ENCODE data around the gene NDUFS7. TPM values are rescaled to one million over a fixed set of nuclear protein-coding genes. Genes with fewer than 3 reads are reported as not detected.

NDUFS7 gene
- total and polyA plus RNA-seq, 9 of the 15 experiments (the other 6 are each of a cell fraction or from before 2014, with no cell fraction given): 6.0 to 271 (median 60.6) TPM

DNA sequence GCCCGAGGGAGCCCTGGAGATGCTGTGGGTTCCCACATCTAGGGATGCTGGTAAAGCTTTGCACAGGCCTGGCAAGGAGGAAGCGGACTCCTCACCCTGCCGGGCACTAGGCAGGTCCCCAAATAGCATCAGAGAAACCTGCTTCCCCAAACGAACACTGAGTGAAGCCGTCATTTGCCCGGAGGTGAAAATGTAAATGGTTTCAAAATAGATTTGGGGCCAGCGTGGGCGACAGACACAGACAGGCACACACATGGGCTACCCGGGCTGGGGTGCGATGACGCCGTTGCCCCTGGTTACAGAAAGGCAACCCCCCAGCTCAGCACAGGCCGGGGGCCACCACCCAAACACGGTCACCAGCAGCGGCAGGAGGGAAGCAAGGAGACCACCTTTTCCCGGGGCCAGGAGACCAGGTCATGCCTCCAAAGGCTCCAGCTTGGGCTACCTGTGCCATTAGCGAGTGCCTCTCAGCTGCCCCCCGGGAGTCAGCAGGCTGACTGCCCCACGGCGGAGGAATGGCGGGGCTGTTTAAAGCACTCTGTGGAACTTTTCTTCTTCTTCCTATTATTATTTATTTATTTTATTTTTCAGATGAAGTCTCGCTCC is 47.5 kb upstream of the NDUFS7 start:
- no peak overlapping the region for H2AFZ ChIP-seq (ENCODE audit: low read depth, low read length)
- no peak overlapping the region for H3K9ac ChIP-seq (ENCODE audit: insufficient read depth in 1 of 2, low read depth in 2 of 2, low read length in 2 of 2)
- DNase-seq (ENCODE audit: extremely low read depth in 1 of 4, low spot score in 3 of 4) (no peak), ATAC-seq (no peak), FAIRE-seq (no peak)
- H4K20me1 ChIP-seq (replicated peaks; ENCODE audit: control insufficient read depth, insufficient read depth, low read length): no peaks in the 10 kb centered on the region
- peaks cover 13 to 21% of the 10 kb centered on the region in 2 experiments for H3K27me3 ChIP-seq (ENCODE audit: control insufficient read depth in 2 of 2, insufficient read depth in 2 of 2, low read length in 2 of 2)
- intact Hi-C loops (cut with micrococcal nuclease) (no loop called here), in situ Hi-C loops (cut with MboI) (no loop called here)
- H3K9me3 ChIP-seq (replicated peaks; ENCODE audit: control insufficient read depth, insufficient read depth, low read depth, low read length): no peaks in the 10 kb centered on the region
- TF ChIP-seq ZBTB33 (CRISPR knock-in tag; IDR thresholded peaks at IDR 0.05): peak; percentile 36; the same call in 1 of the 2 replicates
- TF ChIP-seq TBP (optimal IDR thresholded peaks at IDR 0.05; ENCODE audit: low read depth, low read length): no peak
- ChIA-PET POLR2A (interaction anchor here (0.6 to 0.9 kb wide), 3 partner anchors 16 to 24 kb away, joined by 3 to 4 read pairs (median 3); no protein-coding TSS in a partner anchor), CTCF (ENCODE audit: low intra/inter-chr PET ratio) (no interaction called here)
- no TSS peak for BruUV-seq (replicated peaks)
- no peaks in the 10 kb centered on the region for H3K9me1 ChIP-seq (ENCODE audit: control insufficient read depth, insufficient read depth, low read length)
- H3K4me1 ChIP-seq (replicated peaks in 1 of 2; ENCODE audit: control insufficient read depth in 2 of 2, insufficient read depth in 2 of 2, low read length in 2 of 2): peaks cover 6 to 38% of the 10 kb centered on the region in 2 experiments
- 59% methylated on average over 18 of the region's 22 CpGs for WGBS (ENCODE audit: insufficient coverage, low coverage, missing lambda C conversion rate)
- H3K79me2 ChIP-seq (ENCODE audit: control insufficient read depth, insufficient read depth, low read length): no peaks in the 10 kb centered on the region
- no peak overlapping the region for H3K4me3 ChIP-seq
- H3K4me2 ChIP-seq (ENCODE audit: insufficient read depth, low read length): no peak overlapping the region
- H3K27ac ChIP-seq (ENCODE audit: extremely low read depth, low read depth, low read length): no peak overlapping the region
- H3K36me3 ChIP-seq (ENCODE audit: control insufficient read depth, insufficient read depth, low read length): no peaks in the 10 kb centered on the region
